ENCODE measurements around the gene CEP20. TPM values are rescaled to one million over a fixed set of nuclear protein-coding genes. Genes with fewer than 3 reads are reported as not detected.
"Not testable (repeated sequence)": the region's sequence is repeated elsewhere in the genome, so short reads cannot be mapped to it uniquely, and the experiment has no call there.

Gene CEP20
- total and polyA plus RNA-seq, 12 donors = 15.2 to 63.8 (median 33.5) TPM

DNA sequence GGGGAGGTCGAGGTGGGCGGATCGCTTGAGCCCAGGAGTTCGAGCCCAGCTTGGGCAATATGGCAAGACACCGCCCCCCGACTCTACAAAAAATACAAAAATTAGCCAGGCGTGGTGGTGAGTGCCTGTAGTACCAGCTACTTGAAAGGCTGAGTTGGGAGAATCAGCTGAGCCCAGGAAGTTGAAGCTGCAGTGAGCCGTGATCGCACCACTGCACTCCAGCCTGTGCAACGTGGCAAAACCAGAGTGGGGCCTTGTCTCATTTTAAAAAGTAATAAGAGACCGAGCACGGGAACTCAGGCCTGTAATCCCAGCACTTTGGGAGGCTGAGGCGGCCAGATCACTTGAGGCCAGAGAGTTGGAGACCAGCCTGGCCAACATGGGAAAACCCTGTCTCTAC is 36.6 kb upstream of the CEP20 start:
- TF ChIP-seq POLR2A (IDR thresholded peaks at IDR 0.05) = no peak
- TF ChIP-seq CTCF (IDR thresholded peaks at IDR 0.05) = no peak
- no peak for DNase-seq
- H3K27ac ChIP-seq = no peak overlapping the region
- no peaks in the 10 kb centered on the region for H3K36me3 ChIP-seq (replicated peaks in 1 of 2)
- no peaks in the 10 kb centered on the region for H3K9me3 ChIP-seq (replicated peaks in 1 of 3)
- 91 to 96% (median 93%) methylated on average over 12 to 13 of the region's 13 CpGs for WGBS, 4 donors
- no peaks in the 10 kb centered on the region for H3K27me3 ChIP-seq
- no peak overlapping the region for H3K4me3 ChIP-seq
- no peaks in the 10 kb centered on the region for H3K4me1 ChIP-seq (replicated peaks in 1 of 2)
- intact Hi-C loops (cut with DNase I) = no loop called here

DNA sequence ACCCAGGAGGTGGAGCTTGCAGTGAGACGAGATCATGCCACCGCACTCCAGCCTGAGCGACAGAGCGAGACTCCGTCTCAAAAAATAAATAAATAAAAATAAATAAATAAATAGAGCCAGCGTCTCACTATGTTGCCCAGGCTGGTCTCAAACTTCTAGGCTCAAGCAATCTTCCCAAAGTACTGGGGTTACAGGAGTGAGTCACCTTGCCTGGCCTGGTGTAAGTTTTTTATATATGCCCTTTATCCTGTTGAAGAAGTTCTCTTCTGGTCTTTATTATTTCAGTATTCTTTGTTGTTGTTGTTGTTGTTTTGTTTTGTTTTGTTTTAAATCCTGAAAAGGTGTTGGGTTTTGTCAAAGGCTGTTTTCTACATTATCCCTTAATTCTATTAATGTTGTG is 30.9 kb upstream of the CEP20 start:
- no peak for DNase-seq
- H3K36me3 ChIP-seq (replicated peaks in 1 of 2) = no peaks in the 10 kb centered on the region
- WGBS, 4 donors = 94 to 98% (median 95%) methylated on average over 6 of the region's 6 CpGs
- TF ChIP-seq POLR2A (IDR thresholded peaks at IDR 0.05) = no peak
- TF ChIP-seq CTCF (IDR thresholded peaks at IDR 0.05) = no peak
- H3K27ac ChIP-seq = no peak overlapping the region
- H3K27me3 ChIP-seq = no peaks in the 10 kb centered on the region
- intact Hi-C loops (cut with DNase I) = no loop called here
- H3K9me3 ChIP-seq (replicated peaks in 1 of 3) = no peaks in the 10 kb centered on the region
- H3K4me3 ChIP-seq = no peak overlapping the region
- H3K4me1 ChIP-seq (replicated peaks in 1 of 2) = no peaks in the 10 kb centered on the region

DNA sequence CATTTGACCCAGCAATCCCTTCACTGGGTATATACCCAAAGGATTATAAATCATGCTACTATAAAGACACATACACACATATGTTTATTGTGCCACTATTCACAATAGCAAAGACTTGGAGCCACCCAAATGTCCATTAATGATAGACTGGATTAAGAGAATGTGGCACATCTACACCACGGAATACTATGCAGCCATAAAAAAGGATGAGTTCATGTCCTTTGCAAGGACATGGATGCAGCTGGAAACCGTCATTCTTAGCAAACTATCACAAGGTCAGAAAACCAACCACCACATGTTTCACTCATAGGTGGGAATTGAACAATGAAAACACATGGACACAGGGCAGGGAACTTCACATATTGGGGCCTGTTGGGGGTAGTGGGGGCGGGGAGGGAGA is 29.9 kb upstream of the CEP20 start:
- intact Hi-C loops (cut with DNase I); H3K4me1 ChIP-seq (replicated peaks in 1 of 2); H3K27me3 ChIP-seq; H3K9me3 ChIP-seq (replicated peaks in 1 of 3); DNase-seq; H3K4me3 ChIP-seq; H3K36me3 ChIP-seq (replicated peaks in 1 of 2); H3K27ac ChIP-seq: not testable (repeated sequence)
- WGBS, 4 donors = 80 to 85% (median 81%) methylated on average over 3 of the region's 3 CpGs

- Histone ChIP-seq H3K36me3 (replicated peaks in 1 of 2) (no peaks in the 10 kb centered on the region), H3K4me3 (no peak overlapping the region), H3K9me3 (replicated peaks in 1 of 3) (no peaks in the 10 kb centered on the region), H3K27me3 (no peaks in the 10 kb centered on the region), H3K4me1 (replicated peaks in 1 of 2) (no peaks in the 10 kb centered on the region), H3K27ac (no peak overlapping the region)
- 84 to 87% (median 85%) methylated on average over 8 of the region's 8 CpGs for WGBS, 4 donors
- TF ChIP-seq POLR2A (IDR thresholded peaks at IDR 0.05) (no peak), CTCF (IDR thresholded peaks at IDR 0.05) (no peak)
- intact Hi-C loops (cut with DNase I) = no loop called here
- no peak for DNase-seq
Measured at GRCh38 chr16:15916323-15916722, 27.9 kb upstream of the CEP20 start.

DNA sequence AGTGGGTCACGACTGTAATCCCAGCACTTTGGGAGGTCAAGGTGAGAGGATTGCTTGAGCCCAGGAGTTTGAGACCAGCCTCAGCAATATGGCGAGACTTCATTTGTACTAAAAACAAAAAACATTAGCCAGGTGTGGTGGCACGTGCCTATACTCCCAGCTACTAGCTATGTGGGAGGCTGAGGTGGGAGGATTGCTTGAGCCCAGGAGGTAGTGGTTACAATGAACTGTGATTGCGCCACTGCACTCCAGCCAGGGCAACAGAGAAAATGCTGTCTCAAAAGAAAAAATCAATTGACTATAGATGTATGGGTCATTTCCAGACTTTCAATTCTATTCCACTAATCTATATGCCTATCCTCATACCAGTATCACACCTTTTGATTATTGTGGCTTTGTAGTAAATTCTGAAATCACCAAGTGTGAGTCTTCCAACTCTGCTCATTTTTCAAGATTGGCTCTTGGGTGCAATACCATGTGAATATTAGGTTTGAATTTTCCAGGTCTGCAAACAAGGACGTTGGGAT is 27.2 kb upstream of the CEP20 start:
- DNase-seq = no peak
- intact Hi-C loops (cut with DNase I) = no loop called here
- Histone ChIP-seq H3K27ac (no peak overlapping the region), H3K4me3 (no peak overlapping the region), H3K9me3 (replicated peaks in 1 of 3) (no peaks in the 10 kb centered on the region), H3K4me1 (replicated peaks in 1 of 2) (no peaks in the 10 kb centered on the region), H3K36me3 (replicated peaks in 1 of 2) (no peaks in the 10 kb centered on the region), H3K27me3 (no peaks in the 10 kb centered on the region)
- no peak for TF ChIP-seq POLR2A (IDR thresholded peaks at IDR 0.05)
- TF ChIP-seq CTCF (IDR thresholded peaks at IDR 0.05) = no peak
- WGBS, 4 donors = 65 to 83% (median 67%) methylated on average over 5 of the region's 5 CpGs

All from adrenal gland (tissue), 12 donors.